ENCODE results near the gene SMARCB1.

- no peak for TF ChIP-seq CTCF (IDR thresholded peaks at IDR 0.05)
- no peak for TF ChIP-seq POLR2A (IDR thresholded peaks at IDR 0.05)
- TF ChIP-seq EP300 (IDR thresholded peaks at IDR 0.05) = no peak
Observed at GRCh38 chr22:23801238-23801821, 14.6 kb downstream of the SMARCB1 start.

Data from tibial nerve (tissue), 4 donors.